A673 (cell line): ENCODE measurements around the gene ESR2.

Source experiments
- CTCF ChIP-seq: fragments of 300-800, 200-600 bp; sonication (generic); conservative IDR thresholded peaks from 2 replicates; pipeline ENCODE4 v1.5.1; 2017; ENCODE audit warnings: low read depth, mild to moderate bottlenecking, antibody characterized with exemption, low read length, moderate library complexity, mixed read lengths
- EZH2 ChIP-seq: fragments of 200-600 bp; sonication (generic); IDR thresholded peaks from 2 replicates; pipeline ENCODE4 v1.6.1; 2017; ENCODE audit warnings: borderline replicate concordance, low read depth, mild to moderate bottlenecking, mixed read lengths, antibody characterized with exemption, low read length; ENCODE audit not compliant: poor library complexity, severe bottlenecking

- TF ChIP-seq CTCF (no peak), EZH2 (no peak)
Measured at GRCh38 chr14:64147126-64147790, 146.9 kb downstream of the ESR2 start.
